NCI-H774 (cell line): ENCODE measurements around the gene HEPN1.
"Not testable (repeated sequence)": the region's sequence is repeated elsewhere in the genome, so short reads cannot be mapped to it uniquely, and the experiment has no call there.

Source experiments
- DNase-seq: peaks from one replicate; lab custom pipeline; 2025; lab: John Stamatoyannopoulos, UW

Gene HEPN1

GRCh38 chr11:124942466-124943253 is 23.6 kb downstream of the HEPN1 start:
- DNase-seq = no peak

- DNase-seq = no peak
These were observed 24.2 kb downstream of the HEPN1 start for GRCh38 chr11:124943254-124943616.

GRCh38 chr11:124943741-124944140 is 24.7 kb downstream of the HEPN1 start:
- no peak for DNase-seq

- no peak for DNase-seq
These were observed 25.5 kb downstream of the HEPN1 start for GRCh38 chr11:124944565-124944964.

GRCh38 chr11:124945826-124946225 is 26.8 kb downstream of the HEPN1 start:
- DNase-seq = no peak

GRCh38 chr11:124946735-124947141 is 27.7 kb downstream of the HEPN1 start:
- DNase-seq = no peak

- no peak for DNase-seq
These were observed 31.7 kb downstream of the HEPN1 start for GRCh38 chr11:124950601-124951330.

GRCh38 chr11:124951341-124951740 is 32.3 kb downstream of the HEPN1 start:
- no peak for DNase-seq

- peak; percentile 98 for DNase-seq
These were observed 34.9 kb downstream of the HEPN1 start, which contains the start of gene CCDC15 for GRCh38 chr11:124953753-124954589. CCDC15 (plus strand) TSS chr11:124954202; CDS start chr11:124954733, 531 bp downstream.

GRCh38 chr11:124954590-124954955 is 35.5 kb downstream of the HEPN1 start:
- no peak for DNase-seq

- DNase-seq = no peak
These were observed 36.0 kb downstream of the HEPN1 start for GRCh38 chr11:124955035-124955434.

GRCh38 chr11:124961972-124962609 is 43.0 kb downstream of the HEPN1 start:
- peak; percentile 38 for DNase-seq

GRCh38 chr11:124968197-124968596 is 49.1 kb downstream of the HEPN1 start:
- not testable (repeated sequence) for DNase-seq
